ENCODE measurements around the gene FANCM.
"Not testable (repeated sequence)": the region's sequence is repeated elsewhere in the genome, so short reads cannot be mapped to it uniquely, and the experiment has no call there.

Gene FANCM

GRCh38 chr14:45145214-45145613 lies 9.5 kb downstream of the FANCM start:
- DNase-seq = no peak

DNA sequence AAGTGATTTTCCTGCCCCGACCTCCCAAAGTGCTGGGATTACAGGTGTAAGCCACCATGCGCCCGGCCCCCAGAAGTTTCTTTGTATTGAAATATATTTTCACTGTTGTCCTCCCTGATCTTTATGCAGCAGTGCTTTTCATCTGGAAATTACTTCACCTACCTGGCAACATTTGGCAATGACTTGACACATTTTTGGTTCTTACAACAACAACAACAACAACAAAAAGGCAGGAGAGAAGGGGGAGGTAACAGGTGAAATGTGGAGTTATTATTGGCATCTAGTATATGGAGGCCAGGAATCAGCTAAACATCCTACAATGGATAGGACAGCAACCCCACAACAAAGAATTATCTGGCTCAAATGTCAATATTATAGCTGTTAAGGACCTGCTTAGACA lies 13.9 kb downstream of the FANCM start:
- DNase-seq = no peak

DNA sequence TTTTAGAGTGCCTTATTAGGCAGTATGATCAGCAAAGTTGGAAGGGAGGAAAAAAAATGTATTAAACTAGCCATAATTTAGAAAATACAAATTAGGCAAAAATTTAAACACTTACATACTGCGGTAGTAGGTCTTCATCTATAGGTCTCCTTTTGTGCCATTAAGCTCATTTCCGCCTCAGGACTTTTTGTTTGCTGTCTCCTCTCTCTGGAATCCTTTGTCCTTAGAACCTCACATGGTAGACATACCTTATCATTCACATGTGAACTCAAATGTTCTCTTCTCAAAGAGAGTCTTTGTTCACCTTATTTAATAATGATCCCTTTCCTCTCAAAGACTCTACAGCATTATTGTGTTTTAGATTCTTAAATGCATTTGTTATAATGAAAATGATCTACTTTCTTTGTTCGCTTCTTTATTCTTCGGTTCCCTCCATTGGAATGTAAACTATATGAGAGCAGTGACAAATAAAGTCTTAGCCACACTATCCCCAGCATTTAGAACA lies 14.7 kb downstream of the FANCM start:
- no peak for DNase-seq

GRCh38 chr14:45156067-45156466 lies 20.3 kb downstream of the FANCM start:
- DNase-seq = no peak

GRCh38 chr14:45169906-45170305 lies 34.2 kb downstream of the FANCM start:
- DNase-seq = no peak

DNA sequence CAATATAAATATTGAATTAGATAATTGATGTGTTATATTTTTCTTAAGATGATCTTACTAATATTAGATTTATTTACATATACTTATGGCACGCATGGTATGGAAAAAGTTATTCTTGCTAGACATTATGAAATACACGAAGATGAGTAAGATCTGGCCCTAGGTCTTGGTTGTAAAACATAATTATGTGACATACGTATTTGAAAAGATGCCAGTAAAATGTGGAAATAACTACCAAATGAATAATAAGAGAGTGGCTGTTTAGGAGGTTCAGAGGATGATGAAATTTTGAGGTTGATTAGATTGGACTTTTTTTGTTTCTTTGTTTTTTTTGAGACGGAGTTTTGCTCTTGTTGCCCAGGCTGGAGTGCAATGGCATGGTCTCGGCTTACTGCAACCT lies 41.3 kb downstream of the FANCM start:
- DNase-seq = no peak

DNA sequence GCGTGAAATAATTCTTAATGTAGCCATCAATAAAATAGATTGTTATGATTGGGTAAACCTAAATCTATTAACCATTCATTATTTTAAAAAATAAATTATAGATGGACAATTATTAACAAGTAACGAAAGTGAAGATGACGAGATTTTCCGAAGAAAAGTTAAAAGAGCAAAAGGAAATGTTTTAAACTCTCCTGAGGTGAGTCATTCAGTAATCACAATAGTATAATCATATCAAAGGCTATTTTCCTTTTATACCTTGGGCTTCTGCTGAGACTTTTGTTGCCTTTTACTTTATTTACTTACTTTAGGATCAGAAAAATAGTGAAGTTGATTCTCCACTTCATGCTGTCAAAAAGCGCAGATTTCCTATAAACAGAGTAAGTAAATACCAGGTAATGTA lies 45.6 kb downstream of the FANCM start:
- no peak for DNase-seq

DNA sequence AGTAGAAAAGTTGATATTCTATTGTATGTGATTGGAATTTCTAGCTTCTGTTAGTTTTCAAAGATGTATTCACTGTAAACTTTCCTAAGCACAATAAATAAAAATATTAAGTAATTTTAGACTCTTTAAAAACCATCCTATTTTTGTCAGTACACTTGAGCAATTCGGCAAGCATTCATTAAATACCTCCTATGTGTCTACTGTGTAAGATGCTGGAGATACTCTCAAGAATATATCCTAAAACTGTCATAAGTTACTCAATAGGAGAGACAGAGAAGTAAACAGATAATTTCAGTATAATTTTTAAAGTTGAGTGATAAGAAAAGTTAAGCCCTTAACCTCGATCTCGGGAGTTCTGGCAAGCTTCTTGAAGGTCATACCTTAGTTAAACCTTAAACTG lies 46.1 kb downstream of the FANCM start:
- no peak for DNase-seq

DNA sequence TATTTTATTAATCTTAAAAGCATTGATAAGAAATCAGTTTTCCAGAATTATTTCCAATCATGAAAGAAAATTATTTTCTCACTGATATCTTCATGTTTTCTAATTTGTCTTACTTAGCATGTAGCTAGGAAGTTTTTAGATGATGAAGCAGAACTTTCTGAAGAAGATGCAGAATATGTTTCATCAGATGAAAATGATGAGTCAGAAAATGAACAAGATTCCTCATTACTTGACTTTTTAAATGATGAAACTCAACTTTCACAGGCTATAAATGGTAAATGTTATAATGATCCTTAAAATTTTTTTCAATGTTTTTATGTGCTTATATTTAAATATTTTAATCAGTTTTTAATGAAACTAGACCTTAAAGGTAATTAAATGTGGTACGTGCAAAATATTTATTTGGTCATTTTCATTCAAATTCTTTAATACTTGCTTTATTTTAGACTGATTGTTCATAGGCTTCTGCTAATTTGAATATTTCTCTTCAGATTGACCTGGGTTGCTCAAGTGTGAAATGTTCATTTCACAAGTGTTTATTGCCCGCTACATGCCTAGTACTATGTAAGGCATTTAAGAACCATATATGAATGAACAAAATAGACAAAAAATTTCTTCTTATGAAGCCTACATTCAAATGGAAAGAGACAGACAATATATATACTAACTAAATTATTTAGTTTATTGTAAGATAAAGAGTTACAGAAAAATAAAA lies 49.5 kb downstream of the FANCM start:
- no peak for DNase-seq

- no peak for DNase-seq
Observed at GRCh38 chr14:45194964-45195363, 59.2 kb downstream of the FANCM start.

GRCh38 chr14:45198551-45198950 lies 62.8 kb downstream of the FANCM start:
- no peak for DNase-seq

DNA sequence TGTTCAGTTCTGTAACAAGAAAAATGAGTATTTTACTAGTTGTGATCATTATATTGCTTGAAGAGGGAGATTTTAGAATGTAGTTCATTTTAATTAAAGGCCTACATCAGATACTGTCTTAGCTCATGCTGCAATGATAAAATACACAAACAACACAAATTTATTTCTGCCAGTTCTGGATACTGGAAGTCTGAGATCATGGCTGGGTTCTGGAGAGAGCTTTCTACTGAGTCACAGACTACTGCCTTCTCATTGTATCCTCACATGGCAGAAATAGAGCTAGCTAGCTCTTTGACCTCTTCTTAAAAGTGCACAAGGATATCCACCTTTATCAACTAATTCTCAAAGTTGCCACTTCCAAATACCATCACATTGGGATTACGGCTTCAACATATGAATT lies 63.5 kb downstream of the FANCM start:
- no peak for DNase-seq

- peak; percentile 1 for DNase-seq
Observed at GRCh38 chr14:45201905-45202304, 66.2 kb downstream of the FANCM start.

GRCh38 chr14:45204241-45204640 lies 68.5 kb downstream of the FANCM start:
- DNase-seq = no peak

- DNase-seq = no peak
Observed at GRCh38 chr14:45210159-45210558, 74.4 kb downstream of the FANCM start.

- no peak for DNase-seq
Observed at GRCh38 chr14:45211295-45211694, 75.6 kb downstream of the FANCM start.

DNA sequence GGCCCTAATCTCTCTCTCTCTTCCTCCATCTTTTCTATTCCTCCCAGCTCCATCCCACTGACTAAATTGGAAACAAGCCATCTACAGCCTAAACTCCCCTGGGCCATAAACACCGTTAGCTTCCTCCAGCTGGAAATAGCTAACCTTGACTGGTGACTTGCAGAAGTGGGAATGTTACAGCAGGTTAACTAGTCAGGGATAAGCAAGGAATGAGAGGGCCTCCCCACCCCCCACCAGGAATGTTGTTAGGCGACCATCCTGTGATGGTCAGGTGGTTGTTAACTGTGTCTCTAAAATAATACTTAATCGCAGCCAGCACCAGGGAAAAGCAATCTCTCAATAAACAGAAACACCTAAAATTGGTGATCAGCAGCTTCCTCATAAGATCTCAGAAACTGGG lies 76.5 kb downstream of the FANCM start:
- DNase-seq = no peak

DNA sequence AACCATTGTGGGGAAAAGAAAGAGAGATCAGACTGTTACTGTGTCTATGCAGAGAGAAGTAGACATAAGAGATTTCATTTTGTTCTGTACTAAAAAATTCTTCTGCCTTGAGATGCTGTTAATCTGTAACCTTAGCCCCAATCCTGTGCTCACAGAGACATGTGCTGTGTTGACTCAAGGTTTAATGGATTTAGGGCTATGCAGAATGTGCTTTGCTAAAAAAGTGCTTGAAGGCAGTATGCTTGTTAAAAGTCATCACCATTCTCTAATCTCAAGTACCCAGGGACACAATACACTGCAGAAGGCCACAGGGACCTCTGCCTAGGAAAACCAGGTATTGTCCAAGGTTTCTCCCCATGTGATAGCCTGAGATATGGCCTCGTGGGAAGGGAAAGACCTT lies 78.0 kb downstream of the FANCM start:
- not testable (repeated sequence) for DNase-seq

DNA sequence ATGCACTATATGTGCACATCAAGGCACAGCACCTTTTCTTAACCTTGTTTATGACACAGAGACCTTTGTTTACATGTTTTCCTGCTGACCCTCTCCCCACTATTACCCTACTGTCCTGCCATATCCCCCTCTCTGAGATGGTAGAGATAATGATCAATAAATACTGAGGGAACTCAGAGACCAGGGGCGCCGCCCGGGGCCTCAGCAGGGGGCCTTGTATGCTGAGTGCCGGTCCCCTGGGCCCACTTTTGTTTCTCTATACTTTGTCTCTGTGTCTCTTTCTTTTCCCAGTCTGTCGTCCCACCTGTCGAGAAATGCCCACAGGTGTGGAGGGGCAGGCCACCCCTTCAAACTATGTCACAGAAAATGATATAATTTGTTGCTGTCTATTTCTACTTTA lies 78.6 kb downstream of the FANCM start:
- not testable (repeated sequence) for DNase-seq

- DNase-seq = no peak
Observed at GRCh38 chr14:45222485-45223262, 86.9 kb downstream of the FANCM start.

- DNase-seq = no peak
Observed at GRCh38 chr14:45227566-45227965, 91.8 kb downstream of the FANCM start.

DNA sequence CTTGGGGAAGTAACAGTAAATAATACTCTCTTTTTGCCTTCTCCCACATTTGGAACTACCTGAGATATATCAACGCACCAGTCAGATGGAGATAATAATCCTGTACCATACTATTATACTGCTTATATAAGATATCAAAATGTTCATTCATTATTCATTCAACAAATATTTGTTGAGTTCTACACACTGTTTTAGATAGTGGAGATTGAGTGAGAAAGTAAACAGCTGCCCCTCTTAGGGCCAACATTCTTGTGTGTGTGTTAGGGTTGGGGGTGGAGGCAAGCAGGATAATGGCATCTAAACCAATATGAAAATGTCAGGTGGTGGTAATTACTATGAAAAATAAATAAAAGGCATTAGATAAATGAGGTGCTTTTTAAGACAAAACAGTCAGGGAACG lies 103.3 kb downstream of the FANCM start:
- no peak for DNase-seq

DNA sequence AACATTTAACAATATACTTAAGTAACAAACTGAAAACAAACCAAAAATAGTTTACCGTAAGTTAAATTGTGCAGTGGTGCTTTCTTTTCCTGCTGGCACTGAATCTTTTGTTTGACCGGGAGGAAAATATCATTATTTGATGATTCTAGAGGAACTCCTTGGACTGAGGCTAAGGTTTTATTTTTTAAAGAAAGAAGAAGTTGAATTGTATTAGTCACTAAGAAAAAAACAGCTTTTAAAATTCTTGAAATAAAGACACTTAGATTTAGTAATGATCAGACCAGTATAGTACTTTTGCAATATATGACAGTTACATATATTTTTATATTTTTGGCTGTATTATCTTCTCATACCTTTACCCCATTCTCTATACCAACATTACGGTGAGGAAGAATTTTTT lies 107.0 kb downstream of the FANCM start:
- DNase-seq = no peak

- no peak for DNase-seq
Observed at GRCh38 chr14:45246151-45246550, 110.4 kb downstream of the FANCM start.
